Lung microvascular endothelial cell (primary cell): Measurements from ENCODE around the gene GPN3. TPM values are rescaled to one million over a fixed set of nuclear protein-coding genes. Genes with fewer than 3 reads are reported as not detected.
"Not testable (repeated sequence)": the region's sequence is repeated elsewhere in the genome, so short reads cannot be mapped to it uniquely, and the experiment has no call there.

Source experiments
- DNase-seq, 2 donors: peaks; one replicate each; pipeline versions ENCODE4 v3.0.0 to v3.0.0-alpha.2; 2010; ENCODE audit warnings: low read depth in 2 of 2
- total RNA-seq: library from RNA; depleted of rRNA; stranded (reverse); fragments of >200 nt; gene quantifications from 2 replicates; pipeline ENCODE4 v1.2.1, GENCODE V29; 2014

The GPN3 gene
- total RNA-seq, 1 donor from 2014 or later: 18.1 TPM

GRCh38 chr12:110444455-110444854, 23.6 kb downstream of the GPN3 start:
- peak in 1 of 2 donors; percentile 8 for DNase-seq

DNA sequence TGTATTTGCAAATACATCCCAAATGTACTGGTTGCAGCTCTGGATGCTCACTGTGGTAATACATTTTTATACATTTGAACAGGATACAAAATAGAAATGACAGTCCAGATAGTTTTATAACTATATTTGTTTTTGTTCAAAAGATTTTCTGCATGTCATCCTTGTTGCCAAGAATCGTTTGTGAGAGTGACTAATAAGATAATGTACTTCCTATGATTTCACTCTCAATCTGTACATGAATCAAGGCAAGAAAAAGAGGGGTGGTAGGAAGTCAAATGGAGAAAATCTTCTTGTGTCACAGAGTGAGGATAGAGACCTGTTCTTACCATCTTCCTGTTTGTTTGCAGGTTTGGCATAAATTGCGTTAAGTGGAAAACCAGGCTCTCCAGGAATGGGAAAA, 31.8 kb downstream of the GPN3 start:
- DNase-seq: peak in 1 of 2 donors; percentile 73

DNA sequence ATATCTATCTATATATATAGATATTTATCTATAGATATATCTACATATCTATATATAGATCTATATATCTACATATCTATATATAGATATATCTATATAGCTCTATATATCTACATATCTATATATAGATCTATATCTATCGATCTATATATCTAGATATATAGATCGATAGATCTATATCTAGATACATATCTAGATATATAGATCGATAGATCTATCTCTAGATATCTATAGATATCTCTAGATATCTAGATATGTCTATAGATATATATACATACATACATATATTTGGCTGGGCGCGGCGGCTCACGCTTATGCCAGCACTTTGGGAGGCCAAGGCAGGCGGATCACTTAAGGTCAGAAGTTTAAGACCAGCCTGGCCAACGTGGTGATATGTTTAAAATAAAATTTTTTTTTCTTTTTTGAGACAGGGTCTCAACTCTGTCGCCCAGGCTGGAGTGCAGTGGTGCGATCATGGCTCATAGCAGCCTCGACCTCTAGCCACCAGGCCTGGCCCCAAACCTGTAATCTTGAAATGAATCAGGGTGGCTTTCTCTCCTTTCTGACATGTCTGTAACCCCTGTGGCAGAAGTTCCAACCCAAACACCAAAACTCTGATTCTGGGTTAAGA, 36.0 kb downstream of the GPN3 start:
- DNase-seq: no peak

- not testable (repeated sequence) for DNase-seq
Observed at GRCh38 chr12:110429676-110430075, 38.4 kb downstream of the GPN3 start.

DNA sequence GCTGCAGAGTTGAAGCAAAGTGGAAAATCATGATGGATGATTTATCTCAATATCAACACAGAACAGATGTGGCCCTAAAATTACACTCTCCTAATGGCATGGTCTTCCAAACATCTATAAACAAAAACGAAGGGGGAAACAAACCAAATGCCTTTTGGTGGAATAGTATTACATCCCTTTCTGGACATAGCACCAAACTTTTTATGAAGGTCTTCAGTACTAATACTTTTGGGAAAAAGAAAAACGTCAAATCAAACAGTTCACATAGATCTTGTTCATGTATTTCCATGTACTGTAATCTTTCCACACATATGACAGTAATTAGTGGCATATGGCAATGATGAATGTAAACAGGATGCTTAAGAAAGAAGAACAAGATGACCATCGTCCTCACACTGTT, 41.7 kb downstream of the GPN3 start:
- no peak for DNase-seq

GRCh38 chr12:110424237-110424636, 43.8 kb downstream of the GPN3 start:
- DNase-seq: no peak

- no peak for DNase-seq
Observed at GRCh38 chr12:110421701-110422100, 46.4 kb downstream of the GPN3 start.

GRCh38 chr12:110421159-110421661, 46.8 kb downstream of the GPN3 start:
- DNase-seq: no peak

DNA sequence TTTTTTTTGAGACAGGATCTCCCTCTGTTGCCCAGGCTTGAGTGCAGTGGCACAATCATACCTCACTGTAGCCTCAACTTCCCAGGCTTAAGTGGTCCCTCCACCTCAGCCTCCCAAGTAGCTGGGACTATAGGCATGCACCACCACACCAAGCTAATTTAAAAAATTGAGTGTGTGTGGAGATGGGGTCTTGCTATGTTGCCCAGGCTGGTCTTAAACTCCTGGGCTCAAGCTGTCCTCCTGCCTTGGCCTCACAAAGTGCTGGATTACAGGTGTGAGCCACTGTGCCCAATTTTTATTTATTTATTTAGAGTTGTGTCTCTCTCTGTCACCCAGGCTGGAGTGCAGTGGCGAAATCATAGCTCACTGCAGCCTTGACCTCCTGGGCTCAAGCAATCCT, 47.4 kb downstream of the GPN3 start:
- DNase-seq: not testable (repeated sequence)

GRCh38 chr12:110417113-110417512, 50.9 kb downstream of the GPN3 start:
- not testable (repeated sequence) for DNase-seq

GRCh38 chr12:110410086-110410485, 58.0 kb downstream of the GPN3 start:
- not testable (repeated sequence) for DNase-seq

- not testable (repeated sequence) for DNase-seq
Observed at GRCh38 chr12:110405126-110405662, 62.9 kb downstream of the GPN3 start.

GRCh38 chr12:110403976-110404682, 63.9 kb downstream of the GPN3 start:
- DNase-seq: peak; percentile 73 to 78

- peak; percentile 95 to 97 for DNase-seq
Observed at GRCh38 chr12:110403146-110403975, 64.7 kb downstream of the GPN3 start, which contains the start of gene ANAPC7. TSS of gene ANAPC7 (minus strand) at chr12:110403708. CDS start at chr12:110403627, 81 bp downstream.

Other genes with a start within 250 kb of the GPN3 start
- gene ATP2A2, start 187.0 kb downstream of the GPN3 start, total RNA-seq: 71.3 and 113 TPM in 2 replicates
- gene ANAPC7, start 64.5 kb downstream of the GPN3 start, total RNA-seq: 24.6 and 37.1 TPM in 2 replicates
- 182 and 207 TPM in 2 replicates for gene ARPC3, start 17.9 kb downstream of the GPN3 start, total RNA-seq
- gene FAM216A, start 588 bp upstream of the GPN3 start, total RNA-seq: 9.4 and 9.7 TPM in 2 replicates
- gene VPS29, start 33.9 kb upstream of the GPN3 start, total RNA-seq: 42.9 and 47.2 TPM in 2 replicates
- 0.40 and 0.65 TPM in 2 replicates for gene RAD9B, start 34.1 kb upstream of the GPN3 start, total RNA-seq
- 5.7 and 8.3 TPM in 2 replicates for gene PPTC7, start 115.1 kb upstream of the GPN3 start, total RNA-seq
- gene TCTN1, start 145.9 kb upstream of the GPN3 start, total RNA-seq: 7.0 and 9.7 TPM in 2 replicates
- 2.2 and 5.0 TPM in 2 replicates for gene HVCN1, start 220.9 kb upstream of the GPN3 start, total RNA-seq